ENCODE data around the gene TMEM183A.
"Not testable (repeated sequence)": the region's sequence is repeated elsewhere in the genome, so short reads cannot be mapped to it uniquely, and the experiment has no call there.

TMEM183A gene, protein sequence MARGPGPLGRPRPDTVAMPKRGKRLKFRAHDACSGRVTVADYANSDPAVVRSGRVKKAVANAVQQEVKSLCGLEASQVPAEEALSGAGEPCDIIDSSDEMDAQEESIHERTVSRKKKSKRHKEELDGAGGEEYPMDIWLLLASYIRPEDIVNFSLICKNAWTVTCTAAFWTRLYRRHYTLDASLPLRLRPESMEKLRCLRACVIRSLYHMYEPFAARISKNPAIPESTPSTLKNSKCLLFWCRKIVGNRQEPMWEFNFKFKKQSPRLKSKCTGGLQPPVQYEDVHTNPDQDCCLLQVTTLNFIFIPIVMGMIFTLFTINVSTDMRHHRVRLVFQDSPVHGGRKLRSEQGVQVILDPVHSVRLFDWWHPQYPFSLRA

DNA sequence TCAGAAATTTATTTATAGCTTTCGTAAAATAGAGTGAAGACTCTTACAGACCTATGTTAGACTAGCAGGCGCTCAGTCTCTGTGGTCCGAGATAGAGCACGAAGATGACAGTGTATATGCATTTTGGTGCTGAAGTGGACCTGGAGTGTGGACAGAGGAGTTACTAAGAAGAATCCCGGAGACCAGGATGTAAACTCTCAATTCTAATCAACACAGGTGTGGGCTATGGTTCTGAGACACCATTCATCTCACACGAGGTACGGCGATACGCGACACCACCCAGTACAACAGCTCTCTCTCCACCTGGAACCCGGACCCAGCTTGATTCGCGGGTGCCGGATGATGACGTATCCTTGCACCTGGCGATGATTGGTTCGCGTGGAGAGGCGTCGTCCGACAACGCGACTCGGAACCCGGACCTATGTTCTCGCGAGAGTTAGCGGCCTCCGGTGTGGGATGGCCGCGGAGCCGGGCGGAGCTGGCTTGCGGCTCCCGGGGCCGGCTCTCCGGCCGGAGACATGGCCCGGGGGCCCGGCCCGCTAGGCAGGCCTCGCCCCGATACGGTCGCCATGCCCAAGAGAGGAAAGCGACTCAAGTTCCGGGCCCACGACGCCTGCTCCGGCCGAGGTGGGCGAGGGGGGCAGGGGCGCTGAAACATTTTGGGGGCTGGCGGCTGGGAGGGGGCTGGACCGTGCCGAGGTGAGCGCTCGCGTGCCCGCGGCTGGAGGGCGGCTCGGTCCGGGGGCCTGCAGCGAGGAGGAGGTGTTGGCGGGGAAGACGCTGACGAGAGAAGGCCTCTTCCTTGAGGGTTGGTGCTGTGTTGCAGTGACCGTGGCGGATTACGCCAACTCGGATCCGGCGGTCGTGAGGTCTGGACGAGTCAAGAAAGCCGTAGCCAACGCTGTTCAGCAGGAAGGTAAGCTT is at the start of gene TMEM183A:
Gene TMEM183A (plus strand): TSS at position 427 of the 924 bp plus-strand sequence. CDS start 92 bp downstream, at position 519.
- DNase-seq (ENCODE audit: low spot score): peak; percentile 98

DNA sequence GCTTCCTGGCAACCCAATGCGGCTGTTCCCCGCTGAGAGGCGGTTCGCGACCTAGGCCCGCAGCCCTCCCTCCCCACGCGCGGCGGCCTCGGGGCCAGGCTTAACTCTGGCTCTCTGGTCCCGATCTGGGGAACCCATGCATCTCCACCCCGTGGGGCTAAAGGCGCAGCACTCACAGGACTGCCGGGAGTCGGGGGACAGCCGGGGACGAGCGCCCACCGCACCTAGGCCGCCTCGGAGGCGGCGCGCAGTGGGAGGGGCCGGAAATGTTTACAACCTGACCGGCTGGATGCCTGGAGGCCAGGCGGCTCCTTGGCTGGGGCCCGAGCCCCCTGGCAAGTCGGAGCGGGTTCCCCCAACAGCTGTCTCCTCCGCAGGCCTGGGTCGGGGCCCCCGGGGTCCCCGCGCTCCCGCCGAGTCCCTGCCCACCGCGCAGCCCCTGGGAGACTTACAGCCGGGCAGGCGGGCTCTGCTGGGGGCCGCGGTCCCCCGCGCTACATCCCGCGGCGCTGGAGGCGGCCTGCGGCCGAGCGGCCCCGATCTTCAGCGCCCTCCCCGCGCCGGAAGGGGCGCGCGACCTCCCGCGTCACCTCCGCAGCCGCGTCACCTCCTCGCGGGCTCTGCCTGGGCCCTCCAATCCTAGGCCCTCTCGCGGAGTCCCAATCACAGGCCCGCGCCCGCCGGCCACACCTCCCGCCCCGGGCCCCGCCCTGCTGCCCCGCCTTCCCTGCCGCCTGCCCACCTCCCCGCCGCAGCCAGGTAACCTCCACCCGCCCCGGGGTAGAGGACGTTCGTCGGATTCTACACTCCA is 49.2 kb upstream of the TMEM183A start, which contains the start of gene ADIPOR1:
Gene ADIPOR1 (minus strand): TSS at position 580 of the 811 bp plus-strand sequence. CDS start 7,242 bp downstream, outside the sequence.
- DNase-seq (ENCODE audit: low spot score): peak; percentile 99

DNA sequence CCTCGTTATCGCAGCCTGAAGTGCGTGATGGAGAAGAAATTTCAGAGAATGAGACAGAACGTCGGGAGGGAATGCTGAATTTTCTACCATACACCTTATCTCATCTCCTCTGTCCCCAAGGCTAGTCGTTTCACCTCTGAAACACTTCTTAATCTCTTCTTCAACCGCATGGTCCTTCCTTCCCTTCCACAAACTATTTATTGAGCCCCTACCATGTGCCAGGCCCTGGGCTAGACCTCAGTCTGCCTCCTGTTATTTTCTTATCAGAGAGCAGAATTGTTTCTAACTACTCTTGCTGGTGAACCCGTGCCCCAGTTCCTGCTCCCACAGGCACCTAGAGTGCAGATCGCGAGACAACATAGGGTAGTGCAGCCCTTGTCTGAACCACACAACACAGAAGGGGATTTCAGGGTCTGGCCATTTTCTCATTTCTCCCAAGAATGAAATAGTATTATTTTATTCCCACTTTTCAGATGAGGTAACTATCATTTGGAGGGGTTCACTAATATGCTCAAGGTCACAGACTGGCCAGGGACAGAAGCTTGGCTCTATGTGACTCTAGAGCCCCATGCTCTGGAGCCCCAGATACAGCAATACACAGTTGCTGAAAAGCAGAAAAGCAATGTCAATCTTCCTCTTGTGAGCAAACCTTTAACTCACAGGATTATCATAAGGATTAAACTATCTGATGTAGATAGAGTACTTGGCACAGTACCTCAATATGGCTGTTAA is 48.5 kb upstream of the TMEM183A start:
- DNase-seq (ENCODE audit: low spot score): no peak

DNA sequence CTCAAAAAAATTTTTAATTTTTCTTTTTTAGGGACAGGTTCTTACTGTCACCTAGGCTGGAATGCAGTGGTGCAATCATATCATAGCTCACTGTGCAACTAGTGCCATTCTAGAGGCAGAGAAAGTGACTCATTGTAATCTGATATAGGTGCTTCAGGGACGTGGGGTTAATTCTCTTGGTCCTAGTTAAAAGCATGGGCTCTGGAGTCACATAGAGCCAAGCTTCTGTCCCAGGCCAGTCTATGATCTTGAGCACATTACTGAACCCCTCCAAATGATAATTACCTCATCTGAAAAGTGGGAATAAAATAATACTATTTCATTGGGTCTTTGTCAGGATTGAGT is 47.9 kb upstream of the TMEM183A start:
- DNase-seq (ENCODE audit: low spot score): no peak

DNA sequence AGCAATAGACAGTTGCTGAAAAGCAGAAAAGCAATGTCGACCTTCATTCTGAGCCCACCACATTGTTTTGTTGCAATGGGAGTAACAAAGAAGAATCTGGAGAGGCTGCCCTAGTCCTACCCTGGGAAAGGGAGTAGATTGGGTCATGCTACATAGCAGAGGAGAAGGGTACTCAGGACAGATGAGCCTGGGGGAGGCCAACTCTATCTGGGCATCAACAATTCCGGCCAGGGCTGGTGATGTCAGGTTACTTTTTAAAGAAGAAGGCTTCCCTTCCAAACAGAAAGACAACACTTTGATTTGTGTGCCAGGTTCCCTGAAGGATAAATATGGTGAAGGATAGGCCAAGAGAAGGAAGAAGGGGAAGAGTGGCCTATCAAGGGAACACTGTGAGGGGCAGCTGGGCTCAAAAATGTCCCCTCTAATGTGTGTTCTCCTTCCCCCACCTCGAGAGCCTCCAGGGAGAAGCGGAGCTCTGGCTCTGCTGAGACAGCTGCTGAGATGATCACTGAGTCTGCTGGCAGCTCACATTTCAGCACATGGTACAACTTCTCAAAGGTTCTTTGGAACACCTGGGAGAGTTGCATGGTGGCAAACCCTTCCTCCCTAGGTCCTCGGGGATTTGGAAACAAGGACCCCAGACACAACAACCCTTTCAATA is 45.8 kb upstream of the TMEM183A start:
- no peak for DNase-seq (ENCODE audit: low spot score)

DNA sequence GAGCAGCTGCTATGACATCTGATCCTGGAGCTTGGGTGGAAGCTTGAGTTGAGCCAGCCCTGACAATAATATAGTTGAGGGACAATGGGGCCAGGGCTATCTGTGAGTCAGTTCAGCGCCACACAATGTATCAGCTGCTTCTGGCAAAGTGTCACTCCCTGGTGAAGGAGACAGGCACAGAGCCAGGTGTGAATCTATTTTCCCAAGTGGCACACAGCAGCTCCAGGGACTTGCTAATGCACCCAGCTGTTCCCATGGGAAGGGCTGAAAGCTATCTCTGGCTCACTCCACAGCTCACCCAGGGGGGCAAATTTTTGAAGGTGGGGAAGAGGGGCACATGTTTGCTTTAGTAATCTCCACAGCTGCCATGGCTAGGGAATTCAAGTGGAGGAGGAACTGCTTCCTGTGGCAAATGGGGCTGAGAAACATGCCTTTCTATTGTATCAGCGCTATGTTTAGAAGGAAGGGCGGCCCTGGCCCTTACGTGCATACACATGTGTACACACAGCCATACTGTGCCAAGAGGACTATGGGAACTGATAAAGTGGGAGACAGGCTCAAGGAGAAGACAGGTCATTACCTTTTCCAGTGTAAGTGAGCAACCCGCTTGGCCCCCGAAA is 42.3 kb upstream of the TMEM183A start:
- peak; percentile 78 for DNase-seq (ENCODE audit: low spot score)

DNA sequence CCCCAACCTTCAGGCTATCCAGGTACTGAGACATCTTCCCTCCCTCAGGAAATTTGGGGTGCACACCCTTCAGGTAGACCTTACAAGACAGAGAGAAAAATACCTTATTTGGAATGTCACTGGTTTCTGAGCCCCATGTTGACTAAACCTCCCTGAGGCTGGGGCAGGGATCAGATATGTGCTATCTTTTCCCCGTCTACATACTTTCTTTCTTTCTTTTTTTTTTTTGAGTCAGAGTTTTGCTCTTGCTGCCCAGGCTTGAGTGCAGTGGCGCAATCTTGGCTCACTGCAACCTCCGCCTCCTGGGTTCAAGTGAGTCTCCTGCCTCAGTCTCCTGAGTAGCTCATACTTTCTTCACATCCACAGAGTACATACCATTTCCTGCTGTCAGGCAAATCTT is 41.8 kb upstream of the TMEM183A start:
- DNase-seq (ENCODE audit: low spot score): no peak

DNA sequence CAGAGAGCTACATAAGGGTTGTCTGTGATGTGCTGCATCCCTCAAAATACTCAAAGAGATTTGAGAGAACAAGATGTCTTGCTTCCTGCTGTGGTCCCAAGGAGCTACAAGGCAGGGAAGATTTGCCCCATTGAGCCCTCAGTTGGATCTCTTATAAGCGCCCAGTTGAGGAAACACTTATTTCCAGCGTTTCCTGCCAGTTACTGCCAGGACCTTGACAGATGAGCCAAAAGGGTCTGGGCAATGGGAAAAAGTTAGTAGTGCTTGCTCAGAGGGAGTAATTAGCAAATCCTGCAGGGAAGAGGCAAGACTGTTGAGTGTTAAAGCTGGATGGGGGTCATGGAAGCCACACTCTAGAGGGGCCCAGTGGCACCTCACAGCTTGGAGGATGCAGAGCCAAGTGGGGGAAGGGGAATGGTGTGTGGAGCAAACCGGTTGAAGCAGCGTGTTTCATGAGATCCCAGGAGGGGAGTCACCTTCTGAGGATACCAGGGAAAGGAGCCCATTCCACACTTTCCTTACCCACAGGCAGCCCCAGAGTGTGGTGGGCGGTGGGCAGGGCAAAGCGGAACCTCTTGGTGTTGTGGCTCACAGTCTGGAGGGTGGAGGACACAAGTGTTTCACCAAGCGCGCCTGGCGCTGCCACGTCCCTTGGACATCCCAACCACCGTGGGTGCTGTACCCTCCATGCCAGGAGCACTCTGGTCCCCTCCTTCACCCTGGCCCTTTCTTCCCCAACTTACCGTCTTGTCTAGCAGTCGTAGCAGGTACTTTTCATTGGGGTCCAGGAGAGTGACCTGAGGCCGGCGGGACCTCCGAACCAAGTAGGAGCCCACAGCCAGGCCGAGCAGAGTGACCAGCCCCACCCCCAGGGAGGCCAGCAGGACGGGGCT is 40.9 kb upstream of the TMEM183A start:
- DNase-seq (ENCODE audit: low spot score): no peak

DNA sequence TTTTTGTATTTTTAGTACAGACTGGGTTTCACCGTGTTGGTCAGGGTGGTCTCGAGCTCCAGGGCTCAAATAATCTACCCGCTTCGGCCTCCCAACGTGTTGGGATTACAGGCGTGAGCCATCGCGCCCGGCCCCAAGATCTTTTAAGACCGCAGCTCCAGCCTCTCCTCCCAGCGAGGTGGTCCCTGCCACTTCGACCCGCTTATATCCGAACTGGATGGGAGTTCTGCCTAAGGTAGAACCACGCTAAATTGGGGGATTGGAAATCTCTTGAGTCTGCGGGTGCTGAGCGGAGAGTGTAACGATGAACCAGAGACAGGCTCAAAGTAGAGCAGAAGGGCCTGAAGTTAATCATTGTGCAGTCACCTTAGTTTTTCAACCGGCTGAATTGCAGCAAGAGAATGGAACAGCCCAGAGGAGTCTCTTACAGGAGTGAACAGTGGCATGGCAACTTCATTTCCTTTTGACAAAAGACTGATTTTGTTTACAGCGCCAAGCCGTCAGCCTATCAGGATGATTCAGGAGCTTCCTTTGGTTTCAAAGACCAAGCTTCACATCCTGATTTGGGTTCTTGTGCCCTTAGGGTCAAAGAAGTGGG is 39.4 kb upstream of the TMEM183A start:
- no peak for DNase-seq (ENCODE audit: low spot score)

DNA sequence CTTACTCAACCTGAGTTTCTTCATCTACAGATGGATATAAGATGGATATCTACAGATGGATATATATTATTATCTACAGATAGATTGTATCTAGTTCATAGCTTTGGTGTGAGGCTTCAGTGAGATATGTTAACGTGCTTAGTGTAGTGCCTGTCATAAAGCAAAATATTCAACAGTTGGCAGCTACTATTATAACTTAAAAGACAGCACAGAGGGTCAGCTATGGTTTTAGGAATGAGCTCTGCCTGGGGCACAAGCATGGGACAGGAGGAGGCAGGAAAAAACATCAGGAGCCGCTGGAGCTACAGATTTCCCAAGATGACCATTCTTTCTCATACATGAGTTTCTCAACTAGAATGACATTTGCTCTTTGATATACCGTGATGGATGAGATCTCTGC is 38.8 kb upstream of the TMEM183A start:
- no peak for DNase-seq (ENCODE audit: low spot score)

DNA sequence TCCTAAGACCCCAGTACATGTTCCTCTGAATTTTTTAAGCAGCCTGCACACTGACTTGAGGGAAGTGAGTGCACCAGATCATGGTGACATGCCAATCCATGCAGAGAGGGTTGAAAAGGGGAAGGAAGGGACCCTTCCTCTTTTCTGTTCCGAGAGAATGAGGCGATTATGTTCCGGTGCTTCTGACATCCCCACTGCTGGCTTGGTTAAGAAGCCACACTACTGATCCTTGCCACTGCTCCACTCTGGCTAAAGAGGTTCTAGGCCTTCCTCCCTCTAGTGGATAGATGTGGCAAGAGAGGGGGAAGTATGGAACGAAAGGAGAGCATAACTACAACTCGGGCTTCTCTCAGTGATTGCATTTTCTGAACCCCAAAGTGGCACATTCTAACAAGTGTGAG is 38.3 kb upstream of the TMEM183A start:
- DNase-seq (ENCODE audit: low spot score): peak; percentile 72

DNA sequence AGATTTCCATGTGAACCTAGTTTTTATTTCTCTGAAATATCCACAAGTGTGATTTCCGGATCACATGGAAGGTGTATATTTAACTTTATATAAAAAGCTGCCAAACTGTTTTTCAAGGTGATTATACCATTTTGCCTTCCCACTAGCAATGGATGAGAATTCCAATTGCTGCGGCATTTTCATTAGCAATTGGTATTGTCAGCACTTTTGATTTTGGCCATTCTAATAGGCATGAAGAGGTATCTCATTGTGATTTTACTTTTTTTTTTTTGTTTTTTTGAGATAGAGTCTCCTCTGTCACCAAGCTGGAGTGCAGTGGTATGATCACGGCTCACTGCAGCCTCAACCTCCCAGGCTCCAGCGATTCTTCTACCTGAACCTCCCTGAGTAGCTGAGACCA is 35.1 kb upstream of the TMEM183A start:
- no peak for DNase-seq (ENCODE audit: low spot score)

DNA sequence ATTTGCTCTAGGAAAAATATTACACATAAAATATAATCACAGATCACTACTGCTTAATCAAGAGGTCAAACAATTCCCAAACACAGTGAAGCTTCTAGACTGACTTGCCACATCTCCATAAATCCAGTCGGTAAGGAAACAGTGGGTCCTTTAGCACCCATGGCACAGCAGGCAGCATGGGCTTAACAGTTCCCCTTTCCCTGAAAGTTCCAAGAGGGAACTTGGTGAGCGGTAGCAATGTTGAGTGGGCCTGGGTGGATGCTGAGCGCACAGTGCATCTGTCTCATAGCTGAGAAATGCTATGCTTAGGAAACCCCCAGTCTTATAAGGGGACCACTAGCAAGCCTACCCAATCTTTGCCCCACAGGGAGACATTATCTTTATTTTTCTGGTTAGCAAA is 32.3 kb upstream of the TMEM183A start:
- DNase-seq (ENCODE audit: low spot score): no peak

DNA sequence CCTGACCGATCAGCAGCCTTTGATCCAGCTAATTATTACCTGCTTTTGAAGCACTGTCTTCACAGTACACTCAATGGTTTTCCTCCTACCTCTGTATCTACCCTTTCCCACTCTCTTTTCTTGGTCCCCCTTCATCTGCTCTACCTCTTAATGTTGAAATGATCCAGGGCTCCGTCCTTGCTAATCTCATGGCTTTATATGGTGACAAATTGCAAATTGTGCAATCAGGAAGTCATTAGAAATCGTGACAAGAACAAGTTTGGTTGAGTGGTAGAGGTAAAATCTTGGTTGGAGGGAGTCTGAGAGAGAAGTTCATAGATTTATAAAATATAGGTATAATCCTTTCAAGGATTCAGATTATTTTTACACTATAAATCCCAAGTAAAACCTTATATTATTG is 30.5 kb upstream of the TMEM183A start:
- no peak for DNase-seq (ENCODE audit: low spot score)

DNA sequence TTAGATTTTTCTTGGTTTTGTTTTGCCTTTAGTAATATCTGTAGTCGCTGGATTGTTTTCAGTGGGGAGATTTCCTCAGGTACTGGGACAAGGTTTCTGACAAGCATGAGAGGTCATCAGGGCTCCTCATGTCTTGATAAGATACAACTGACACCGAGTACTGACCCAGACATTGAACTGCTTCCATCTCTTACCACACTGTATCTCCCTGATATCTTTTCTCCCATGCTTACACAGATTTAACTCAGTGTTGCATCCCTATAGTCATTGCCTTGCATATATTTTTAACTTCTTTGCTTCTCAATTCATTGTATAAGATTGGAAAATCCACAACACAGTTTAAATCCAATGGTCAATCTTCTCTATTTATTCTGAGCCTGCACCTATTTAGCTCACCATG is 27.7 kb upstream of the TMEM183A start:
- no peak for DNase-seq (ENCODE audit: low spot score)

DNA sequence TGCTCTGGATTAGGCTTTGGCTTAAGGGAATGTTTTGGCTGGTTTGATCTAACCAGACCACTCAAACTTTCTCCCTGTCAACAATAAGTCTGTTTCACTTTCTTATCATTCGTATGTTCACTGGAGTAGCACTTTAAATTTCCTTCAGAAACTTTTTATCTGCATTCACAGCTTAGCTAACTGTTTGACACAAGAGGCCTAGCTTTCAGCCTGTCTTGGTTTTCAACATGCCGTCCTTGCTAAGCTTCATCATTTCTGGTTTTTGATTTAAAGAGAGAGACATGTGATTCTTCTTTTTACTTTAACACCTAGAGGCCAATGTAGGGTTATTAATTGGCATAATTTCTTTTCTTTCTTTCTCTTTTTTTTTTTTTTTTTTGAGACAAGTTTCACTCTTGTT is 25.2 kb upstream of the TMEM183A start:
- DNase-seq (ENCODE audit: low spot score): no peak

DNA sequence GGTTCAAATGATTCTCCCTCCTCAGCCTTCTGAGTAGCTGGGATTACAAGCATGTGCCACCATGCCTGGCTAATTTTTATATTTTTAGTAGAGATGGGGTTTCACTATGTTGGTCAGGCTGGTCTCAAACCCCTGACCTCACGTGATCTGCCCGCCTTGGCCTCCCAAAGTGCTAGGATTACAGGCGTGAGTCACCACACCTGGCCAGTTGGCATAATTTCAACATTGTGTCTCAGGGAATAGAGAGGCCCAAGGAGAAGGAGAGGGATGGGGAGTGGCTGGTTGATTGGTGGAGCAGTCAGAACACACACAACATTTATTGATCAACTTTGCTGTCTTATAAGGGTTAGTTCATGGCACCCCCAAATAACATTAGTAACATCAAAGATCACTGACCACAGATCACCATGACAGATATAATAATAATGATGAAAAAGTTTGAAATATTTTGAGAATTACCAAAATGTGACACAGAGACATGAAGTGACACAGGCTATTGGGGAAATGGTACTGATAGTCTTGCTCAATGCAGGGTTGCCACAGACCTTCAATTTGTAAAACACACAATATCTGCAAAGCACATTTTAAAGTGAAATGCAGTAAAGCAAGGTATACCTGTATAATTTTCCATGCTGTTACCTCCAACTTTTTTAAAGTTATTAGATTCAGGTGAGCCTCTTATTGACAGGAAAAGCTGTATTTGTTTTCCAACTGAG is 24.3 kb upstream of the TMEM183A start:
- no peak for DNase-seq (ENCODE audit: low spot score)

DNA sequence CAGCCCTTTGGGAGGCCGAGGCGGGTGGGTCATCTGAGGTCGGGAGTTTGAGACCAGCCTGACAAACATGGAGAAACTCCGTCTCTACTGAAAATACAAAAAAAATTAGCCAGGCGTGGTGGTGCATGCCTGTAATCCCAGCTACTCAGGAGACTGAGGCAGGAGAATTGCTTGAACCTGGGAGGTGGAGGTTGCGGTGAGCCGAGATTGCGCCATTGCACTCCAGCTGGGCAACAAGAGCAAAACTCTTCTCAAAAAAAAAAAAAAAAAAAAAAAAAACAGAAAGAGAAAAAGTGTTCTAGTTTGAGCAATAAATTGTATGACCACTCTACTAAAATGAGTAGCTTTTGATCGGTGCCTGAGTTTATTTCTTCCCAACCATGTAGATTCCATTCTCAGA is 21.1 kb upstream of the TMEM183A start:
- DNase-seq (ENCODE audit: low spot score): not testable (repeated sequence)

Data from D341Med (cell line).